KG1 (cell line): Measurements from ENCODE around the gene CCDC88C.

Experiments used
- DNase-seq: peaks from one replicate; lab custom pipeline; 2025; lab: John Stamatoyannopoulos, UW

The CCDC88C gene

DNA sequence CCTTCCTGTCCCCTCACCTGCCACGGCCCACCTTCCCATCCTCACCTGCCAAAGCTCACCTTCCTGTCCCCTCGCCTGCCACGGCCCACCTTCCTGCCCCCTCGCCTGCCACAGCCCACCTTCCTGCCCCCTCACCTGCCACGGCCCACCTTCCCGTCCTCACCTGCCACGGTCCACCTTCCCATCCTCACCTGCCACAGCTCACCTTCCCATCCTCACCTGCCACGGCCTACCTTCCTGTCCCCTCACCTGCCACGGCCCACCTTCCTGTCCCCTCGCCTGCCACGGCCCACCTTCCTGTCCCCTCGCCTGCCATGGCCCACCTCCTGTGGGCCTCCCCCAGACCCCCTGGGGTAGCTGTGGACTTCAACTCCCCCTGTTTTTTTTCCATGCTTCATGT is 124.3 kb downstream of the CCDC88C start:
- DNase-seq = no peak

DNA sequence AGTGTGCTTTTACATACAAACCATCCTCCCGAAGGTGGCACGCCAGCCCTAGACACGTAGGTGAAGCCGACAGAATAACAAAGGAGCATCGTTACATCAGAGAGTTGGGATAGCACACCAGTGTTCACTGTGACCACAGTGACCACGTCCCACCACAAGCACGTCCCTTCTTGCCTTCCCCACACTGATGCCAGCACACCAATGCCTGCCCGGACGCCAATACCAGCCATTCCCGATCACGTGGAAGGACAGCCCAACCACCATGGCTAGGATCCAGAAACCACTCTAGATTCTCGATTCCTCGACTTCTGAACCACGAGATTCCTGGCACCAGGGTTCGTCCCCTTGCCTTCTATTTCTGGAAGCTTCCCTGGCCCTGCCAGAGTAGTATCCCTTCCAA is 125.1 kb downstream of the CCDC88C start:
- DNase-seq = no peak

DNA sequence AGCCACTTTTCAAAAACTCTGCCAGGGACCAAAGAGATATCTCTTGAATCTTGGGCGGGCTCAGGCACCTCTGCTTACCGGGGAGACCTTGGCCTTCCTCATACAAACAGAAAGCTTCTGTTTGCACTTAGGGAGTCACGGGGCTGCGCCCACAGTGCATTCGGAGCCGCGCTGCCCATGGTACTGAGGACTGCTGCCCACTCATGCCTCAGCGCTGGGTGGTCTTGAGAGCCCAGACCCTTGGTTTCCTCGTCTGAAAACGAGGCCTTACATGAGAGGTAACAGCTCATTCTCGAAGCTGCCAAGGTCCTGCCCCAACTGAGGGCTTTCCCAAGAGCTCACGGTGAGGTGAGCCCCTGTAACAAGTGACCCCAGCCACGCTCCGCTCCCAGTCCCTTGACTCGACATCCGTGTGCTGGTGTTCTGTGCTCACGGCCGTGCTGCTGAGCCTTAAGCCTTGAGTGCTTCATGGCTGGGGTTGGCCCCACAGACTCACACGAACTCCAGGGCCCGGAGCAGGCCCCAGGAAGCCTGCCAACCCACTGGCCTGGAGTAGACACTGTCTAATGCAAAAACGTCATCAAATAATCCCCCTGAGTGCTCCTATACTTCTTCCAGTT is 125.7 kb downstream of the CCDC88C start:
- DNase-seq = no peak

DNA sequence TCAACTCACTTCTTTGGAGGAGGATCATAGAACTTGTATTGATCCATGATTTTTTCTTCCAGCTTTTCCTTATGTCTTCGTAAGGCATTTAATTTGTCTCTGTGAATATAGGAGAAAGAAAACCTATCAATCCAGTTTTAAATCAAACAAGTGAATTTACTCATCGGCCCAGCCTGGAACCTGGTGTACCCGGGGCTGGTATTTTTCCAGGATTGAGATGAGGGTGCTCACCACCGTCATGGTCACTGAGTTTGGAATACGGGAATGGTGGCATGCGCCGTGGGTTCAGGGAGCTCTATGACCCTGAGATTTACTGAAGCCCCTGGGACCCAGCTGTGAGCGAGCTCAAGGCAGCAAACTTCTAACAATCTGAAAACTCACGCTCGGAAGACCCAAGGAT is 126.6 kb downstream of the CCDC88C start:
- DNase-seq = no peak

DNA sequence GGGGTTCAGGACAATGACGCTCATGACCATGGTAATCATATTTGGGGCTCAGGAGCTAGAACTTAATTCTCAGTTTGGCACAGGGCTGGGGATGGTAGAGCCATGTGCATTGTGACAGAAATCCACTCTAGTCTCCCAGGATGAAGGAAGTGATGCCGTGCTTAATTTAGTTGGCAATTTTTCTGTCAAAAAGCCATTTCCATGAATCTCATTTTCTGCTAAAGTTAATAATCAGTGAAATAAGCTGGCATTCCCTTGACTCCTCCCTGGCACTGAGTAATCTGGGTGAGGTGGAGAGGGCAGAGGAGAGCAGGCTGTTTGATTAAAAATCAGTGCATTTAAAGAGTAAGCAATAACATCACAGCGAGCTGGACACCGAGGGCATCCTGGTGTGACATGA is 128.2 kb downstream of the CCDC88C start:
- no peak for DNase-seq

DNA sequence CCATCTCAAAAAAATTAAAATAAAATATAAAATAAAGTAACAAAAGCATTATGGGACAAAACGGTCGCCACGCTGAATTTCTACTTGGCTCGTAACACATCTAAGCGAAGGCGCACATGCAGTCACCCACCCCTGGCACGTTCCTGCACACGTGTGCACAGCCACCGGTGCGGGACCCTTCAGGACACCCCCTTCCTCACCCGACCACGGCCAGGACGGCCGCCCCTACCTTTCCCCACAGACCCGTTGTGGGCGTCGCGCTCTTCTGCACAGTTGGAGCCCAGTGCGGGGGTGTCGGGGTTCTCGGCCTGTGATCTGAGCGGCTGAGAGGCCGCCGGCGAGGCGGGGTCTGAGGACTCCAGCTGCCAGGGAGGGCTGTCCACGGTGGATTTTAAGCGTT is 128.7 kb downstream of the CCDC88C start:
- DNase-seq = no peak

DNA sequence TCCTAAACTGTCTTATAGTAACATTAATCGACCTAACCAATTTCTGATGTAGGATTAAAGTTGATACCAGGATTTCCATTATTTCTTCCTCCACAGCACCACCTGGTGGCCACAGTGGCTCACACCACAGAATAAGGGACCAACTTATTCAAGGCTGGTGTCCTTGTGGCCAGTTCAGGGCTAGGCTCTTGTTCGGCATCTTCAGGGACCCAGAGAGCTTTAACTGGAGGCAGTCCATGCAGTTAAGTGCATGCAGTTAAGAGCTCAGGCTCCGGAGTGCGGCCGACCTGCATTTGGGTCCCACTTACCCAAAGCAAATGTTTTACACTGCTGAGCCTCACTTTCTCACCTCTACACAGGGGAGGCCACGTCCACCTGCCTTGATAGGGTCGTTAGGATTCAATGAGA is 131.1 kb downstream of the CCDC88C start:
- DNase-seq = peak; percentile 66

DNA sequence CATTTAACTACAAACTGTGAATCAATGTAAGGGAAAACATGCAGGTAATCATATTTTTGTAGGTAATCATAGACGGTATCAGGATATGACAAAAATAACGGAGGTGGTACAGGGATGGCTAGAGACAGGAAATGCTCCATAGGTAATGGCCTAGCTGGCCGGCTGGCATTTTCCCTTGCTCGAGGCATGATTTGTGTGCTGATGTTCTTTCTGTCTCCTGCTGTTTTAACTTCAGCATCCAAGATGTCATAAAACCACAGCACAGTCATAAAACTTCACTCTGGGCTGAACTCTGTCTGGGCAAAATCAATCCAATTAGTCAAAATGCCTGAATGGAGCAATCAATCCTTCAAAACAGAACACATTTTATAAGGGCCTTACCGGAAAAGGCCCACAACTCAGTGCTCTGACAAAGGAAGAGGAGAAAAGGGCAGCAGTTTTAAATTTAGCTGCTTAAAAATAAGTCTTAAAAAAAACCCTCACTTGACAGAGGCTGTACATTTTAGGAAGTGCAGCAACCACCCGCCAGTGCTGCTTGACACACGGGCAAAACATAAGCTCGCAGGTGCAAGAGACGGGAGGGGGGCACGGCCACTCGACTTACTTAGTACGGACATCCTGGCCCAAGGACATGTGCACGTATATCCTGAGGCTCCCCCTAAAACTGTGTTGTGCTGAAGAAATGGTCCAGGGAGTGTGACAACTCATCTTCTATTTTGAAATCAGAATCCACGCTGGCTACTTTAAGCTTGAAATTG is 132.7 kb downstream of the CCDC88C start:
- DNase-seq = no peak

DNA sequence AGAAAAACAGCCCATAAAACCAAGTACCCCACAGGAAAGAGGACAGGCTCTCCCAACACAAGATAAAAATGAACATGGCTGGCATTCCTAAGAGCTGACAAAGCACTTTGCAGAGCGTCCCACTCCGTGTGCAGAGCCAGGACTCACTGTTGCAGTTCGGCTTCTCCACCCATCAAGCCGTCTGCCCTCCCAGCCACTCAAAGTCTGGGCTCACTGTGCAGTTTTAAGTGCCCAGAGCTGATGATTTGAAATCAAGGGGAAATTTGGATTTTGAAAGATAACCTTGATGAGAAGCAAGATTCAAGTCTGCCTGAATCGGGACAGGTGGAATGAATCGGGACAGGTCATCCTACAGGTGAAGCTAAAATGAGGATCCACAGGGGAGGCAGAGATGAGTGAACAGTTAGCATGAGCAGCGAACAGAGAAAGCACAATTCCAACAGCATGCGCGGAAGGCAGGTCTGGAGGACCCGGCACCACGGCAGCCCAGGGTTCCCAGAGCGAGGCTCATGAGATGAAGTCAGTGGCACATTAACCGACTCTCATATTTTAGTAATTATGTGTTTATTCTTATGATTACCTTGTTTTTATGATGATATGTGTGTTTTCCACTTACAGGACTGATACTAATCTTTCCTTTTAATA is 133.4 kb downstream of the CCDC88C start:
- no peak for DNase-seq

DNA sequence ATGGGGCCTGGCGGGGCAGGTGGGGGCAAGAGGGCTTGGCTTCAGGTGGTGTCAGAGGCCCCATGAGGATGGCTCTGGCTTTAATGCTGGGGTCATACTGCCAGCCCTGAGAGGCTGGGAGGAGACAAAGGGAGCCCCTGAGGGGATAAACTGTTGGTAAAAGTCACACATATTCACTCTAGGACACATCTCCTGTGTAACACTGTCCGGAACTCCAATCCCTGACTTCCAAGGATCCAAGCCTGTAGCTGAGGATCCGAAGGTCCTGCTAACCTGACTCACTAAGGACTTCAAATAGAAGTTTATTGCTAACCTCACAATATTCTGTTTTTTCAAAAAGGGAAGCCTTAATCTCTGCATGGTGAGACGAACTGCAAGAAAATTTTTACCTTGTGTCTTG is 134.0 kb downstream of the CCDC88C start:
- DNase-seq = no peak

DNA sequence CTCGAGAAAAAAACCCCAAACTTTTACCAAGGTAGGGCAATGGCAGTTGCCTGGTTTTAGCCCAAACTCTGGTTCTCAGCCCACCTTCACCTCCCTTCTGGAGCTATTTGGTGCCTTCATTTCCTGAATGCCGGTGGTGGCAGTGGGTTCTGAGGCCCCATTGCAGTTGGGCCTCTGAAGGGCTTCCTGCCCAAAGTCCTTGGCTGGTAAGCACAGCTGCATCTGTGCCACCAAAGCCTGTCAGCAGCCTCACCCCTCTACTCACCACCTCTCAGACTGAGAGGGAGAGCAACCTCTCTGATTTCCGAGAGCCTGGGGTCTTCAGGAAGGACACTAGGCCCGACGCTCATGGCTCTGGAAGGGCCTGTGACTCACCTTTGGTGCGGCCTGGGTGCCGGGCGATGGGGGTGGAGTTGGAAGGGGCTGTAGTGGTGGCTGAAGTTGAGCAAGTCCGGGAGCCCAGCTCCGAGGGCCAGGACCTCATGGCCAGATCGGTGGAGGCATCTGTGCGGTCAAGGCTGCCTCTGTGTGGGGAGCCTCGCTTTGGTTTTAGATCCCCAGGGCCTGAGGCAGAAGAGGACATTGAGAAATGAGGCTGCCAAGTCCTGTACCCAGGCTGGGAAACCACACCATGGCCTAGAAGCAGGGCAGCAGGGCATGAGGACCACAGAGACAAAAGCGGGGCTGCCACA is 134.5 kb downstream of the CCDC88C start:
- no peak for DNase-seq

DNA sequence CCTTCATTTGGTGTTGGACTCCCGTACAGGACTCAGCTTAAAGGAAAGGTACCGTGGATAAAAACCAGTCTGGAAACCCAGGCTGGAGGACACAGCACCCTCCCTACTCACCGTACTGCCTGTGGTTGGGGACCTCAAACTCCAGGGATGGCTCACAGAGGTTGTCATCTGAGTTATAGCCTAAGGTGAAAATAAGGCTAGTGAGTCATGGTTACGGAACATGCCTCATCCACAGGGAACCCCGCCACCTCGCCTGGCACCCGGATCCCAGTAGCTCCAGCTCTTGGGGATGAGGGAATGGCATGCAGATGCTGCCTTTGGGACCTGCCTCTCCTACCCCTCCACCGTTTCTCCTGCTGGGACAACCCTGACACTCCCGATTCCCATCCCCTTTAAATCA is 136.3 kb downstream of the CCDC88C start:
- DNase-seq = no peak

DNA sequence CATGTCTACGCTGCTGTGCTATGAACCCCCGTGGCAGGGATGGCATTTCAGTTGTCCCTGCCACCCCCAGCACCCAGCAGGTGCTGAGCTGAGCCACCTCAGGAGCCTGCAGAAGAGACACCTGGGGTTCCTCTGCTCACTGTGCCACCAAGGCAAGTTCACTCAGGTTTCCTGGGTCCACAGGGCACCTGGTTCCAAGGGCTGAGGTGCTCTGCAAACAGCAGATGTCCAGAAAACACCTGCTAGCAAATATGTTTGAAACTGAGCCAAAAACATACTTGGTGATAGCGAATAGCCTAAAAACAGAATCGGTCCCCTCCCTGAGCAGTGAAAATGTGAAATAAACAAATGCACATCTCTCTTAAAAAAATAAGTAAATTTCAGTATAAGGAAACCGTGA is 137.5 kb downstream of the CCDC88C start:
- DNase-seq = no peak

DNA sequence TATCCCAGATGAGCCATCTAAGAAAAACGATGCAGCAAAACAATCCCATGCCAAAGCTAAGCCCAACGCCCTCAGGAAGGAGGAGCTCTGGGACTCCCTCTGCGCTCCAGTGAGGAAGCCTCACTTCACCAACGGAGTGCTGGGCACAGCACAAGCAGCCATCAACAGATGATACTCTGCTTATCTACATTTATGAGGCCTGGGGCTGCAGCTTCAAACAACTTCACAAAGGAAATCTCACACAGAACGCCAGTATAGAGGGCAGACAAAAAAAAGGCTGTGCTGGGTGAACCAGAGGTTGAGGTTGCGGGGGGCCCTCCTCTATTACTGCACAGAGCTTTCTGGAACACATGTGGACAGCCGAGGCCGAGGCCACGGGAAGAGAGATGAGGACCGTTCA is 138.3 kb downstream of the CCDC88C start:
- no peak for DNase-seq

DNA sequence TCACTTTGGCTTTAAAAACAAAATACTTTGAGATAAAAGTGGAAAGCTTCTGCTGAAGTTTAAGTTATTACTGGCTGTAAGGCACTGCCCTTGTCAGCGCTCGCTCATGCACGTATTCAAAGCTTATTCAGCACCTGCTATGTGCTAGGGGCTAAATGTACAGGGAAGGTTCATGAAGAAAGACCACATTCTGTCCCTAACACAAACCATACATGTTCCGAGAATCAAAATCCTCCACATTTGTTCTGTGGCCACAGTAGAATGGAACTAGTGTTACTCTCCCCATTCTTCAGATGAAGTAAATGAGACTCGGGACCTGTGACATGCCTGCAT is 139.3 kb downstream of the CCDC88C start:
- no peak for DNase-seq

DNA sequence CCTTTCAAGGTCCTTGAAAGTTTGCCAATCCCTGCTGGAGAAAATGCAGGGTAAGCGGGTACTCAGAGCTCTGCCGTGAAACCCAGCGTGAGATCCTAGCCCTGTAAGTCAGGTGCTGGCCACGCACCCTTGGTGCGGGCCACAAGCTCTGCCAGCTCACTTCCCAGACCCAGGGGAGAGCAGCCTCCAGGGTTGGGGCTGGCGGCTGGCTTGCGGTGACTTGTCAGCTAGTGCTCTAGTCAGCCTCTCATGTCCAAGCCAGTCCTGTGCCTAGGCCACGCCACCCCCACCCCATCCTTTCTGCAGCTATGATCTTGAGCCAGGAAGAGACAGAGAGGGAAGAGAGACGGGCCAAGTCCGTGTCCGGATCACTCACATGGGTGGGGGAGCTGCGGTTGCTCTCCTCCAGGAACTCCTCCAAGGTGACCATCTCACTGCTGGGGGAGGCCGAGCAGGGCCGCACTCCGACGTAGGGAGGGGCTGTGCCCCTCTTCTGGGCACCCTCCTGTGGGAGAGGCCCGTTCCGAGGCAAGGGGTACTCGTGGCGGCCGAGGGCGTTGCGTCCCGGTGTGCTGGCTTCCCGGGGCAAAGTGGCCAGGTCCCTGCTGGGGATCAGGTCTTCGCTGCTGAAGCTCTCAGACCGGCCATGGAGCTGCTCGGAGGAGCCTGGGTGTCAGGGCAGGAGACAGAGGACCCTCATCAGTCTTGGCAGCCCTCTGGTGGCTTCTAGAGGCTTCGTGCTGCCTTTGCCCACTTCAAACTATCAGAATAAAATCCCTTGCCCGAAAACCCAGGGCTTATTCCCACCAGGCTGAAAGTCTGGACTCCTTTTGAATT is 139.9 kb downstream of the CCDC88C start:
- no peak for DNase-seq

DNA sequence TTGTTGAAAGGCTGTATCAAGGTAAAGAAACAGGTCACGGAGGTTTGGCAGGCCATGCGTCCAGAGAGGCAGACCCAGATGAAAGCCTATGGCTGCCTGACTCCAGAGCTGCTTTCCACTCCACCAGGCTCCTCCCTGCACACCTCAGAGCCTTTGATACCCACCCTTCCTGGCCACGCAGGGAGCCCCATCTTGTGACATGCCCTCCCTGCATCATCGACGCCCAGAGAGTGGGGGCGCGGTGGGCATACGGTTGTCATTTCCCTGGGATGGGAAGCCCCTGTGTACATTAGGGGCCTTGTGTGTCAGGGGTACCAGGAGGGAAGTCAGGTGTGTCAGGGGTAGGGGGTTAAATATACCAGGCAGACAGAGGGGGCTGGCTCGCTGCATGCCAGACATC is 142.8 kb downstream of the CCDC88C start:
- no peak for DNase-seq

DNA sequence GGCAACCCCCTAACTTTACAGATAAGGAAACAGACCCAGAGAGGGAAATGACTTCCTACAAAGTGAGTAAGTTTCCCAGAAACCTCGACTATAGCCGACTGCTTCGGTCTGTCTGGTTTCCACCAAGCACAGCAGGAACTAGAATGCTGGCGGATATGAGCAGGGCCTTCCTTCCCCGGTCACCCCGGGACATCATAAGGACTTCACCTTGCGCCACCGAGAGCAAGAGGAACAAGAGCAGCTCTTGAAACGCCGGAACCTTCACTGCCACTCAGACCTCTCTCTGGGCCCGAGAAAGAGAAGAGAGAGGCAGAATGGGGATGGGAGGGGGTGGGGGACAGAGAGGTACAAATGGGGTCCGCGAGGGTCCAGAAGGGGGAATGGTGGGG is 143.7 kb downstream of the CCDC88C start:
- DNase-seq = no peak

DNA sequence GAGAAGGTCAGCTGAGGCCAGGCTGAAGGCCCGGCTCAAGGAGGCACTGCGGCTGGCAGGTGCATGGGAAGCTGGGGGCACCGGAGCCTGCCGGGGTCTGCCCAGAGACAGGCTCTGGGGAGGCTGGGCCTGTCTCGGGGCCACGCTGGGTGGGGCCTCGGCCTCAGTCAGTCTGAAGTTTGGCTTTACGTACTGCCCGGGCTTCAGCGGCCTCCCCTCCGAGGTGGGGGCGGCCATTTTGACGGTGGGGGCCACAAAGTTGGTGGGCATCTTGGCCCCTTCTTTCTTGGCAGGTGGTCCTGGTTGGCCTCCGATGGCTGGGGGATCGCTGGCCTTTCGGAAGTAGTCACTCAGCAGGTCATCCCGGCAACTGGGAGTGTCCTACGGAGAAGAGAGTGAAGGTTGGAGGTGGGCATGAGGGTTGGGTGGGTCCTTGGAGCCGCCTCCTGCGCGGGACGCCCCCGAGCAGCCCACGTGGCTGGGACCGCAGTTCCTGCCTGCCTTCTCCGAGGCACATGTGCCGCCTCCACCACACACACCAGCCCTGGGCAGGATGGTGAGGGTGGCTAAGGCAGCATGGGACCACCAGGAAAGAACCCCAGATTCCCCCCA is 144.2 kb downstream of the CCDC88C start:
- DNase-seq = no peak

DNA sequence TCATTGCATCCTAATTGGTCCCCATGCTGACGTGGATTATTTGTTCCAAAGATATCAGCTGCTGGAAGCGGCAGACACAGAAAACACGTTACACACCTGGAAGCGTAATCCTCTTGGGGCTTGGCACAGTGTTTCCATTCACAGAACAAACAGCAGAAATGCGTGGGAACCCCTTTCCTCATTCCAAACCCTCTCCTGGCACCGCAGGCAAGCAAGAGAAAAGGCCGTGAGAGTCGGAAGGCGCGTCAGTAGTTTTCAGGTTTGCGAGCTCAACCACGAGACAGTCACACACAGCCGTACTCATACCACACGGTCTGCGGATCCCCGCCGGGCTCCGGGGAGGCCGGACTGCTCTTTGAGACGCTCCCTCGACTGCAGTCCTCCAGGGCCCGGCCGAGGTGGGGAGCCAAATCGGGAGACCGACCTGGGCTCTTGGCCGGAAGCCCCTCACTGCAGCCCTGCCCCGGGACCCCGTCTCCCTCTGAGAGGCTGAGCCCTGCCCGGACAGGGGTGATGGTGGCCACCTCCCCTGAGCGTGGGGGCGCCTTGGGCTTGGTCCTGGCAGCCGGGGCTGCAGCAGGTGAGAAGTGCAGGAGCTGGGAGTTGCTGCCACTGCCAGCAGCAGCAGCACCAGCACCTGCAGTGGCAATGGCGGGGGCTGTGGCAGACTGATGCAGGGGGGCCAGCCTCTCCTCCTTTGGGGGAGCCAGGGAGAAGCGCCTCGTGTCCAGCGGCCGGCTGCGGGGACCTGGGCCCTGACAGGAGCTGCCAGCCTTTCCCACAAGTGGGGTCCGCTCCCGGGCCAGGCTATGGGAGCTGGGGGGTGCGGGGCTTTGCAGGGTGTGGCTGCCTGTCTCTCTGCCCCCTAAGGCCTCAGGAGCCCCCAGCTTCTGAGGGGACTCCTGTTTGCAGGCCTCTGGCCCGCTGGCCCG is 145.0 kb downstream of the CCDC88C start:
- DNase-seq = no peak

DNA sequence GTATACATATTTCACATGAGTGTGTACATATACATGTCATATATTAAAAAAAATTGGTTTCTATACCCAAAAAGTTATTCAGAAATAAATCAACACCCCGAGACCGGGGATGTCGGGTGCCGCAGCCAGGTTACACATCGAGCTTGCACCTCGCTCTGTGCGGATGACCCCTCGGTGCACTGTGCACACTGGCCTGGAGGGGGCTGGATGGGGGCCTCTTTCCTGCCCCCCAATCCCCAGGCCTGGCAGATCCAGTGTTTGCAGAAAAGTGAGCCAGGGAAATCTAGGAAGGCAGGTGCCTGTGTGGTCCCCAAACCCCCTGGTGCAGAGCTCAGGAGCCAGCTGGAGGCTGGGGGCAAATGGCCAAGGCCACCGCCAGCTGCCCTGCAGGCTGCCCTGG is 146.0 kb downstream of the CCDC88C start:
- no peak for DNase-seq
